ENCODE data around the gene HAX1. TPM values are rescaled to one million over a fixed set of nuclear protein-coding genes. Genes with fewer than 3 reads are reported as not detected.
"Not testable (repeated sequence)": the region's sequence is repeated elsewhere in the genome, so short reads cannot be mapped to it uniquely, and the experiment has no call there.

Gene HAX1
- total and polyA plus RNA-seq, 8 donors, result 36.7 to 96.2 (median 54.5) TPM

DNA sequence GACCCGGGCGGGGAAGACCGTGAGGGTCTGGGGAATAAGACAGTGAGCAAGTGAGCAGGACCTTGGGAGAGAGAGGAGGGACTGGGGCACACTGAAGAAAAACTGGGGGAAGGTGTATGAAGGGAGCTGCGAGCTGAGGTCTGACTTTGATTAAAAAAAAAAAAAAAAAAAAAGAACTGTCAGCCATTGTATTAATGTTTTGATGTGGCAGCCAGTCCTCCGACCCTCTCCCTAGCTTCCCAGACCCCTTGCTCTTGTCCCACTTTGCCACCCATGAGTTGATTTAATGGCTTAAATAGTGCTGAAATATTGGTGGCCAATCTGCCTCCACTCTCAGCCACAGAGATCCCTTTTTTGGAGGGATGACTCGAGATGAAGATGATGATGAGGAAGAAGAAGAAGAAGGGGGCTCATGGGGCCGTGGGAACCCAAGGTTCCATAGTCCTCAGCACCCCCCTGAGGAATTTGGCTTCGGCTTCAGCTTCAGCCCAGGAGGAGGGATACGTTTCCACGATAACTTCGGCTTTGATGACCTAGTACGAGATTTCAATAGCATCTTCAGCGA lies 652 bp downstream of the HAX1 start:
- ATAC-seq, result no peak
- Histone ChIP-seq H3K4me3 (peak overlapping the region; percentile 31 to 78 (median 68)), H3K36me3 (peaks cover 0 to 22% (median 0%) of the 10 kb centered on the region in 3 donors), H3K9me3 (no peaks in the 10 kb centered on the region), H3K27me3 (no peaks in the 10 kb centered on the region), H3K27ac (peak overlapping the region in 3 of 4 donors; percentile 58 to 83 (median 69)), H3K4me1 (peaks cover 0 to 6% (median 0%) of the 10 kb centered on the region in 3 donors)
- FAIRE-seq, result no peak
- WGBS, 2 donors, result 29 to 41% methylated on average over 13 of the region's 13 CpGs
- DNase-seq, result no peak
- intact Hi-C loops (cut with DNase I), result no loop called here
- TF ChIP-seq, protein P1, sequence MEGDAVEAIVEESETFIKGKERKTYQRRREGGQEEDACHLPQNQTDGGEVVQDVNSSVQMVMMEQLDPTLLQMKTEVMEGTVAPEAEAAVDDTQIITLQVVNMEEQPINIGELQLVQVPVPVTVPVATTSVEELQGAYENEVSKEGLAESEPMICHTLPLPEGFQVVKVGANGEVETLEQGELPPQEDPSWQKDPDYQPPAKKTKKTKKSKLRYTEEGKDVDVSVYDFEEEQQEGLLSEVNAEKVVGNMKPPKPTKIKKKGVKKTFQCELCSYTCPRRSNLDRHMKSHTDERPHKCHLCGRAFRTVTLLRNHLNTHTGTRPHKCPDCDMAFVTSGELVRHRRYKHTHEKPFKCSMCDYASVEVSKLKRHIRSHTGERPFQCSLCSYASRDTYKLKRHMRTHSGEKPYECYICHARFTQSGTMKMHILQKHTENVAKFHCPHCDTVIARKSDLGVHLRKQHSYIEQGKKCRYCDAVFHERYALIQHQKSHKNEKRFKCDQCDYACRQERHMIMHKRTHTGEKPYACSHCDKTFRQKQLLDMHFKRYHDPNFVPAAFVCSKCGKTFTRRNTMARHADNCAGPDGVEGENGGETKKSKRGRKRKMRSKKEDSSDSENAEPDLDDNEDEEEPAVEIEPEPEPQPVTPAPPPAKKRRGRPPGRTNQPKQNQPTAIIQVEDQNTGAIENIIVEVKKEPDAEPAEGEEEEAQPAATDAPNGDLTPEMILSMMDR (IDR thresholded peaks at IDR 0.05), result no peak

DNA sequence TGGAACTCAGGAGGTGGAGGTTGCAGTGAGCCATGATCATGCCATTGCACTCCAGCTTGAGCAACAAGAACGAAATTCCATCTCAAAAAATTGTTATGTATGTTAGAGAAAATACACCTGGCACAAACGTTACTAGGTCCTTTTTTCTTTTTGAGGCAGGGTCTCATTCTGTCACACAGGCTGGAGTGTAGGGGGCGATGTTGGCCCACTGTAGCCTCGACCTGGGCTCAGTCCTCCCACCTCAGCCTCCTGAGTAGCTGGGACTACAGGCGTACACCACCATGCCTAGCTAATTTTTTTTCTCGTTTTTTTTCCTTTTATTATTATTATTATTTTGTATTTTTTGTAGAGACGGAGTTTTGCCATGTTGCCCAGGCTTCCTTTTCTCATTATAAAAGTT lies 4.4 kb downstream of the HAX1 start:
- Histone ChIP-seq H3K27me3 (no peaks in the 10 kb centered on the region), H3K36me3 (peaks cover 0 to 10% (median 0%) of the 10 kb centered on the region in 3 donors), H3K27ac (no peak overlapping the region), H3K4me1 (peaks cover 0 to 6% (median 0%) of the 10 kb centered on the region in 3 donors), H3K9me3 (no peaks in the 10 kb centered on the region), H3K4me3 (no peak overlapping the region)
- TF ChIP-seq, protein P1 (IDR thresholded peaks at IDR 0.05), result no peak
- FAIRE-seq (no peak), ATAC-seq (no peak), DNase-seq (no peak)
- intact Hi-C loops (cut with DNase I), result no loop called here
- 90 to 96% methylated on average over 7 of the region's 7 CpGs for WGBS, 2 donors

DNA sequence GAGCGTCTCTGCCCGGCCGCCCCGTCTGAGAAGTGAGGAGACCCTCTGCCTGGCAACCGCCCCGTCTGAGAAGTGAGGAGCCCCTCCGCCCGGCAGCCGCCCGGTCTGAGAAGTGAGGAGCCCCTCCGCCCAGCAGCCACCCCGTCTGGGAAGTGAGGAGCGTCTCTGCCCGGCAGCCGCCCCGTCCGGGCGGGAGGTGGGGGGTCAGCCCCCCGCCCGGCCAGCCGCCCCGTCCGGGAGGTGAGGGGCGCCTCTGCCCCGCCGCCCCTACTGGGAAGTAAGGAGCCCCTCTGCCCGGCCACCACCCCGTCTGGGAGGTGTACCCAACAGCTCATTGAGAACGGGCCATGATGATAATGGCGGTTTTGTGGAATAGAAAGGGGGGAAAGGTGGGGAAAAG lies 15.2 kb downstream of the HAX1 start:
- WGBS, 2 donors, result 78 to 88% methylated on average over 15 to 28 of the region's 30 CpGs
- not testable (repeated sequence) for FAIRE-seq

DNA sequence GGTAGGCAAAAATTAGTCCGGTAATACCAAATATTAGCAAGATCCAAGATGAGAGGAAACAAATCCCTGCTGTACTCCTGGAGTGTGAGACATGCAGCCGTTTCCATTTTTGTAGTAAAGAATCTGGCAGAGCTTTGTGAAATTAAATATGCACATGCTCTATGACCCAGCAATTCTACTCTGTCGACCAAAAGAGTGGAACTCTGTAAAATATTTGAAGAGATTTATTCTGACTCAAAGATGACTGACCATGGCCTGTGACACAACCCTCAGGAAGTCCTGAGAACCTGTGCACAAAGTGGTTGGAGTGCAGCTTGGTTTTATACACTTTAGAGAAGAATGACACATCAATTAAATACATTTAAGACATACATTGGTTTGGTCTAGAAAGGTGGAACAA lies 16.2 kb downstream of the HAX1 start:
- intact Hi-C loops (cut with DNase I), result no loop called here
- ATAC-seq (no peak), DNase-seq (no peak), FAIRE-seq (no peak)
- 46 to 64% methylated on average over 3 of the region's 3 CpGs for WGBS, 2 donors
- Histone ChIP-seq H3K27ac (no peak overlapping the region), H3K27me3 (no peaks in the 10 kb centered on the region), H3K9me3 (no peaks in the 10 kb centered on the region), H3K4me1 (no peaks in the 10 kb centered on the region), H3K4me3 (no peak overlapping the region), H3K36me3 (no peaks in the 10 kb centered on the region)
- TF ChIP-seq, protein P1 (IDR thresholded peaks at IDR 0.05), result no peak

More for the DNA sequence above, 15.2 kb downstream of the HAX1 start:
- H3K27ac ChIP-seq; ATAC-seq; intact Hi-C loops (cut with DNase I); H3K4me1 ChIP-seq; DNase-seq; H3K4me3 ChIP-seq; H3K27me3 ChIP-seq; H3K36me3 ChIP-seq; H3K9me3 ChIP-seq: not testable (repeated sequence)

DNA sequence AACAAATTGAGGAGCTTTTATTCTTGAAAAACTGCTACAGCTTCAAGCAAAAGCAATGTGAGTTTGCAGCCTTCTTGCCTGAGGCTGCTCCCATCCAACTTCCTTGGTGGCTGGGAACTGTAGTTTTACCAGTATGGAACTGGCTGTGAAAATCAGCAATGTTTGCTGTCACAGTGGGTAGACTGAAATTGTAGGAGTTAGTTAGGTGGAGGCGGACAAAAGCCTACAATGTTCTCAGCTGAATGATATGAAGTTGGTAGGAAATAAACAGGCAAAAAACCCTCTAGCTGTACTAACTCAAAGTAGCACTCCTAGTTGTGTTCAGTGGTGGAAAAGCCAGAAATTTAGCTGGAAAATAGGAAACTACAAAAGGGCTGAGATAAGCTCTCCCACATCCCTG lies 18.5 kb downstream of the HAX1 start:
- H3K4me3 ChIP-seq, result no peak overlapping the region
- FAIRE-seq (no peak), ATAC-seq (no peak), DNase-seq (no peak)
- 69 to 80% methylated on average over 1 of the region's 1 CpG for WGBS, 2 donors
- no peaks in the 10 kb centered on the region for H3K4me1 ChIP-seq
- intact Hi-C loops (cut with DNase I), result no loop called here
- no peaks in the 10 kb centered on the region for H3K36me3 ChIP-seq
- TF ChIP-seq, protein P1 (IDR thresholded peaks at IDR 0.05), result no peak
- H3K27me3 ChIP-seq, result no peaks in the 10 kb centered on the region
- no peak overlapping the region for H3K27ac ChIP-seq
- H3K9me3 ChIP-seq, result peaks cover 0 to 4% (median 0%) of the 10 kb centered on the region in 4 donors
